Coronary artery (tissue), 2 donors: ENCODE data around the gene UTP11.

Source experiments
- DNase-seq: peaks from one replicate; pipeline ENCODE4 v3.0.0-alpha.2; 2017; ENCODE audit warnings: low spot score
- H3K27ac ChIP-seq, 2 donors: fragments of 200-600 bp; sonication (generic); one replicate each; pipeline ENCODE4 v1.5.1; 2016 to 2019
- H3K4me3 ChIP-seq: fragments of 200-600 bp; sonication (generic); 2 replicates; pipeline ENCODE4 v1.5.1; 2016; ENCODE audit warnings: mild to moderate bottlenecking, moderate library complexity
- CTCF ChIP-seq: fragments of 200-600 bp; sonication (generic); IDR thresholded peaks from one replicate; pipeline ENCODE4 v1.5.1; 2019; ENCODE audit warnings: antibody characterized with exemption

The UTP11 gene

GRCh38 chr1:37987679-37988078, 24.9 kb upstream of the UTP11 start:
- Histone ChIP-seq H3K4me3 (no peak overlapping the region), H3K27ac (no peak overlapping the region)
- no peak for DNase-seq
- no peak for TF ChIP-seq CTCF

GRCh38 chr1:37989361-37989930, 23.1 kb upstream of the UTP11 start:
- H3K27ac ChIP-seq, result peak overlapping the region; percentile 46 to 79
- DNase-seq, result no peak
- peak overlapping the region; percentile 84 for H3K4me3 ChIP-seq
- TF ChIP-seq CTCF, result no peak

- Histone ChIP-seq H3K27ac (peak overlapping the region; percentile 94 to 96), H3K4me3 (peak overlapping the region; percentile 79)
- DNase-seq, result no peak
Measured at GRCh38 chr1:37994886-37995566, 17.5 kb upstream of the UTP11 start.

GRCh38 chr1:37995751-37996345, 16.7 kb upstream of the UTP11 start:
- TF ChIP-seq CTCF, result no peak
- H3K4me3 ChIP-seq, result peak overlapping the region; percentile 79
- peak overlapping the region; percentile 94 to 96 for H3K27ac ChIP-seq
- DNase-seq, result peak; percentile 84

More at GRCh38 chr1:37994886-37995566, 17.5 kb upstream of the UTP11 start:
- no peak for TF ChIP-seq CTCF

- H3K27ac ChIP-seq, result peak overlapping the region; percentile 94 to 96
- H3K4me3 ChIP-seq, result no peak overlapping the region
- DNase-seq, result no peak
- TF ChIP-seq CTCF, result no peak
Measured at GRCh38 chr1:37997256-37998088, 15.1 kb upstream of the UTP11 start.

GRCh38 chr1:37998089-37998808, 14.3 kb upstream of the UTP11 start:
- H3K4me3 ChIP-seq, result no peak overlapping the region
- DNase-seq, result no peak
- H3K27ac ChIP-seq, result peak overlapping the region in 1 of 2 donors; percentile 96
- TF ChIP-seq CTCF, result no peak
